Natural killer cell (primary cell): ENCODE results near the gene PEX7. TPM values are rescaled to one million over a fixed set of nuclear protein-coding genes. Genes with fewer than 3 reads are reported as not detected.

Experiments
- ATAC-seq, 3 donors: fragments of 150-1000 bp in 2 of 3; fragments of 200-7000 bp in 1 of 3; cut with Tn5 transposase; 1 replicate in 1 of 3; 2 replicates in 2 of 3; pipeline ENCODE4 v1.10.0; 2021; ENCODE audit warnings: mild to moderate bottlenecking in 2 of 3, moderate library complexity in 2 of 3
- DNase-seq, 2 donors: peaks; one replicate each; pipeline versions ENCODE4 v3.0.0 to v3.0.0-alpha.2; 2013 to 2021; ENCODE audit warnings: mixed read lengths in 1 of 2
- H3K27ac ChIP-seq: one replicate; pipeline ENCODE4 v1.5.1; 2013; ENCODE audit warnings: mild to moderate bottlenecking, low read length
- H3K27me3 ChIP-seq: one replicate; pipeline ENCODE4 v1.6.1; 2013; ENCODE audit warnings: low read length; ENCODE audit not compliant: control insufficient read depth, insufficient read depth
- H3K36me3 ChIP-seq: one replicate; pipeline ENCODE4 v1.6.1; 2013; ENCODE audit warnings: low read length; ENCODE audit not compliant: control insufficient read depth, insufficient read depth
- H3K4me1 ChIP-seq: one replicate; pipeline ENCODE4 v1.6.1; 2013; ENCODE audit warnings: low read length; ENCODE audit not compliant: control insufficient read depth, insufficient read depth
- H3K4me3 ChIP-seq: one replicate; pipeline ENCODE4 v1.5.1; 2013; ENCODE audit warnings: low read length
- H3K9me3 ChIP-seq: one replicate; pipeline ENCODE4 v1.6.1; 2013; ENCODE audit warnings: low read length; ENCODE audit not compliant: control insufficient read depth, insufficient read depth
- H3K27ac Mint-ChIP-seq, 2 donors: one replicate each; pipeline ENCODE4 v1.8.0; 2022; ENCODE audit warnings: mild to moderate bottlenecking in 2 of 2, mixed read lengths in 2 of 2, moderate library complexity in 1 of 2
- H3K27me3 Mint-ChIP-seq, 2 donors: one replicate each; pipeline ENCODE4 v1.8.0; 2022; ENCODE audit warnings: low read depth in 2 of 2, mixed read lengths in 2 of 2
- H3K36me3 Mint-ChIP-seq: one replicate; pipeline ENCODE4 v1.8.0; 2022; ENCODE audit warnings: mixed read lengths
- H3K4me1 Mint-ChIP-seq, 2 donors: one replicate each; pipeline ENCODE4 v1.8.0; 2022; ENCODE audit warnings: mixed read lengths in 2 of 2
- H3K4me3 Mint-ChIP-seq: one replicate; pipeline ENCODE4 v1.8.0; 2022; ENCODE audit warnings: mild to moderate bottlenecking, moderate library complexity, mixed read lengths
- H3K9me3 Mint-ChIP-seq, 2 donors: one replicate each; pipeline ENCODE4 v1.8.0; 2022; ENCODE audit warnings: mixed read lengths in 2 of 2
- CTCF ChIP-seq: fragments of 200-600 bp; IDR thresholded peaks from one replicate; pipeline ENCODE4 v1.8.0; 2022; ENCODE audit warnings: antibody characterized with exemption
- WGBS: methylation state at CpG from one replicate; pipeline ENCODE4 v1.1.7; 2013; ENCODE audit warnings: missing lambda C conversion rate; ENCODE audit not compliant: insufficient coverage; 5-methylcytosine and 5-hydroxymethylcytosine counted together
- intact Hi-C: fragments of 100-400 bp; cut with micrococcal nuclease; formaldehyde crosslinking; loops from one replicate; pipeline ENCODE4 v1.14.2; 2022
- total RNA-seq, 4 donors: library from RNA; stranded (reverse); fragments of 120-200 nt in 1 of 4; gene quantifications; one replicate each; pipeline versions ENCODE4 v1.2.3 to v1.2.4, GENCODE V29; 2013 to 2022

PEX7 gene
- total RNA-seq, 3 donors from 2014 or later (not counting 1 experiment from before 2014, with no cell fraction given): 2.4 to 3.6 (median 2.5) TPM

- intact Hi-C loops: no loop called here
- H3K27ac ChIP-seq: no peak overlapping the region
- no peaks in the 10 kb centered on the region for H3K4me1 ChIP-seq
- no peaks in the 10 kb centered on the region for H3K27me3 ChIP-seq
- no peak overlapping the region for H3K4me3 ChIP-seq
- no peak overlapping the region for H3K27ac Mint-ChIP-seq
- H3K4me3 Mint-ChIP-seq: no peak overlapping the region
- TF ChIP-seq CTCF: no peak
- H3K9me3 Mint-ChIP-seq: no peaks in the 10 kb centered on the region
- H3K36me3 Mint-ChIP-seq: no peaks in the 10 kb centered on the region
- DNase-seq (no peak), ATAC-seq (no peak)
- H3K27me3 Mint-ChIP-seq: no peaks in the 10 kb centered on the region
- 84% methylated on average over 5 of the region's 5 CpGs for WGBS
- H3K36me3 ChIP-seq: peaks cover 2% of the 10 kb centered on the region
- H3K9me3 ChIP-seq: no peaks in the 10 kb centered on the region
- peaks cover 0 to 6% of the 10 kb centered on the region in 2 donors for H3K4me1 Mint-ChIP-seq
Observed at GRCh38 chr6:136893187-136893586, 70.8 kb downstream of the PEX7 start.

- no peaks in the 10 kb centered on the region for H3K9me3 ChIP-seq
- H3K4me3 ChIP-seq: no peak overlapping the region
- peaks cover 4% of the 10 kb centered on the region for H3K36me3 ChIP-seq
- no peaks in the 10 kb centered on the region for H3K27me3 Mint-ChIP-seq
- no peaks in the 10 kb centered on the region for H3K9me3 Mint-ChIP-seq
- ATAC-seq (no peak), DNase-seq (no peak)
- H3K27ac ChIP-seq: no peak overlapping the region
- no peaks in the 10 kb centered on the region for H3K4me1 ChIP-seq
- no peak overlapping the region for H3K4me3 Mint-ChIP-seq
- intact Hi-C loops: no loop called here
- no peaks in the 10 kb centered on the region for H3K27me3 ChIP-seq
- no peak overlapping the region for H3K27ac Mint-ChIP-seq
- H3K4me1 Mint-ChIP-seq: no peaks in the 10 kb centered on the region
- H3K36me3 Mint-ChIP-seq: peaks cover 7% of the 10 kb centered on the region
- TF ChIP-seq CTCF: no peak
- WGBS: 100% methylated on average over 2 of the region's 3 CpGs
Observed at GRCh38 chr6:136895901-136896300, 73.5 kb downstream of the PEX7 start.

GRCh38 chr6:136897071-136897470 lies 74.7 kb downstream of the PEX7 start:
- H3K9me3 ChIP-seq: no peaks in the 10 kb centered on the region
- peaks cover 4% of the 10 kb centered on the region for H3K36me3 ChIP-seq

More at GRCh38 chr6:136897071-136897470, 74.7 kb downstream of the PEX7 start:
- TF ChIP-seq CTCF: no peak
- no peak for ATAC-seq
- Mint-ChIP-seq H3K36me3 (peaks cover 11% of the 10 kb centered on the region), H3K27me3 (no peaks in the 10 kb centered on the region), H3K4me3 (no peak overlapping the region), H3K9me3 (no peaks in the 10 kb centered on the region), H3K4me1 (no peaks in the 10 kb centered on the region), H3K27ac (no peak overlapping the region)
- no peak for DNase-seq
- H3K4me1 ChIP-seq: no peaks in the 10 kb centered on the region
- H3K27me3 ChIP-seq: no peaks in the 10 kb centered on the region
- no peak overlapping the region for H3K27ac ChIP-seq
- H3K4me3 ChIP-seq: no peak overlapping the region
- no CpG with 5 or more reads among the region's 1 CpG for WGBS
- intact Hi-C loops: no loop called here
